Fibroblast of villous mesenchyme (primary cell): ENCODE data around the gene DAND5. TPM values are rescaled to one million over a fixed set of nuclear protein-coding genes. Genes with fewer than 3 reads are reported as not detected.

Experiments used
- DNase-seq: peaks from one replicate; pipeline ENCODE4 v3.0.0-alpha.2; 2010; ENCODE audit warnings: low read depth
- H3K4me3 ChIP-seq: 2 replicates; pipeline ENCODE4 v1.5.1; 2011; ENCODE audit warnings: low read depth, mild to moderate bottlenecking, low read length
- total RNA-seq: library from RNA; depleted of rRNA; stranded (reverse); fragments of >200 nt; gene quantifications from 2 replicates; pipeline ENCODE4 v1.2.3, GENCODE V29; 2012
- TF ChIP-seq, protein P1 (sequence below): IDR thresholded peaks from 2 replicates; pipeline ENCODE4 v1.5.1; 2012; ENCODE audit warnings: low read depth, mild to moderate bottlenecking, low read length; ENCODE audit not compliant: insufficient read depth

DAND5 gene
- total RNA-seq, 1 donor, result not detected

DNA sequence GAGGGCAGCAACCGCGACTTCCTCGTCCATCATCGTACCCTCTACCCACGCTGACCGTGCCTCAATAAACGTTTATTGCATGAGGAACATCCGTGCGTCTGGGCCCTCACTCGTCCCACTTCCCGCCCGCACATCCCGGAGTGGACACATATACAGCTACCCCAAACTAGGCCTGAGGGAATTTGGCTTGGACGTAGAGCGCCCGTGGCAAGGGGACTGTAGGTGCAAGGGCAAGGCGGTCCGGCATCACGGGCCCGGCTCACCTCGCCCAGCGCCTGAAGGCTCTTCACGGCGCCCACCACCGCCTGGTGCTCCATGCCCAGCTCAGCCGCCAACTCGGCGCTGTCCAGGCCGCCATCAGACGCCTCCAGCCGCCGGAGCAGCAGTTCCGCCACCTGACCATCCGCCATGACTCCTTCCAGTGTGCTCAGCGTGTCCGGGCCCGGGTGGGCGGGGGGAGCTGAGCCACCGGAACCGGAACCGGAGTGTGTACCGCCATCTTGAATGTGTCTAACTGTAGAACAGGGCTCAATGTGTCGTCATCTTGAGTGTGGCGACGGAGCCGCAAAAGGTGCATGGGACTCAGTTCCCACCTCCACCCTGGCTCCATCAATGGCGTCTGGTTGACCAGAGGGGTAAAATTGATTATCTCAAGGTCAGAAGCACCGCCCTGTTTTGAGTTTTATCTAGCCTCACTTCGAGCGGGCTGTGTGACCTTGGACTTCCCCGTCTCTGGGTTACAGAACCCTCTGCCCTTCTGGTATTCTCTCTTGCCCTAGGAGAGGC, 35.9 kb upstream of the DAND5 start, which contains the start of gene FARSA:
FARSA (minus strand) TSS at position 425 of the 786 bp plus-strand sequence; CDS start at position 410, 15 bp downstream.
- peak; percentile 92 for DNase-seq
- H3K4me3 ChIP-seq, result peak within 1 kb of the TSS; percentile 98
- TF ChIP-seq, protein P1, sequence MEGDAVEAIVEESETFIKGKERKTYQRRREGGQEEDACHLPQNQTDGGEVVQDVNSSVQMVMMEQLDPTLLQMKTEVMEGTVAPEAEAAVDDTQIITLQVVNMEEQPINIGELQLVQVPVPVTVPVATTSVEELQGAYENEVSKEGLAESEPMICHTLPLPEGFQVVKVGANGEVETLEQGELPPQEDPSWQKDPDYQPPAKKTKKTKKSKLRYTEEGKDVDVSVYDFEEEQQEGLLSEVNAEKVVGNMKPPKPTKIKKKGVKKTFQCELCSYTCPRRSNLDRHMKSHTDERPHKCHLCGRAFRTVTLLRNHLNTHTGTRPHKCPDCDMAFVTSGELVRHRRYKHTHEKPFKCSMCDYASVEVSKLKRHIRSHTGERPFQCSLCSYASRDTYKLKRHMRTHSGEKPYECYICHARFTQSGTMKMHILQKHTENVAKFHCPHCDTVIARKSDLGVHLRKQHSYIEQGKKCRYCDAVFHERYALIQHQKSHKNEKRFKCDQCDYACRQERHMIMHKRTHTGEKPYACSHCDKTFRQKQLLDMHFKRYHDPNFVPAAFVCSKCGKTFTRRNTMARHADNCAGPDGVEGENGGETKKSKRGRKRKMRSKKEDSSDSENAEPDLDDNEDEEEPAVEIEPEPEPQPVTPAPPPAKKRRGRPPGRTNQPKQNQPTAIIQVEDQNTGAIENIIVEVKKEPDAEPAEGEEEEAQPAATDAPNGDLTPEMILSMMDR, result no peak

DNA sequence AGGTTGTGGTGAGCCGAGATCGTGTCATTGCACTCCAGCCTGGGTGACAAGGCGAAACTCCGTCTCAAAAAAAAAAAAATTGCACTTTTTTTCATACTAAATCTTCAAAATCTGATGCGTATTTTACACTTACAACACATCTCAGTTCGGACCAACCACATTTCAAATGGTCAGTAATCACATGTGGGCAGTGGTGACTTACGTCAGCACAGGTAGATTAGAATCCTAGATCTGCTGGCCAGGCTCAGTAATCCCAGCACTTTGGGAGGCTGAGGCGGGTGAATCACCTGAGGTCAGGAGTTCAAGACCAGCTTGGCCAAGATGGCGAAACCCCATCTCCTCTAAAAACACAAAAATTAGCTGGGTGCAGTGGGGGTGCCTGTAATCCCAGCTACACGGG, 34.3 kb upstream of the DAND5 start:
- no peak overlapping the region for H3K4me3 ChIP-seq
- TF ChIP-seq, protein P1, result no peak
- no peak for DNase-seq

DNA sequence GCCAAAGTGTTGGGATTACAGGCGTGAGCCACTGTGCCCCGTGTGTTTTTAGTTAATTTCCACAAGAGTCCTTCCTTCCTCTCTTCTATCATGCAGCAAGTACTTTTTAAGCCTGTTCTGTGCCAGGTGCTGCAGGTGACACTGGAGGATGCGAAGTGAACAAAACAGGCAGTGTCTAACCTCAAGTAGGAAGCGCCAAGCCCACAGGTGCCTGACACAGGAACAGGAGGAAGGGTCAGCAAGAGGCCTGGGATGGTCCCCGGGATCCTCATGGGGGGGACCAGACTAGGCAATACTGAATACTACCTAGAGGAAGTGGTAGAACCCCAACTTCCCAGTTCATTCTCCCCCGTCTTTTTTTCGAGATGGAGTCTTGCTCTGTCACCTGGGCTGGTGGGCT, 32.8 kb upstream of the DAND5 start:
- no peak overlapping the region for H3K4me3 ChIP-seq
- no peak for DNase-seq
- TF ChIP-seq, protein P1, result no peak

DNA sequence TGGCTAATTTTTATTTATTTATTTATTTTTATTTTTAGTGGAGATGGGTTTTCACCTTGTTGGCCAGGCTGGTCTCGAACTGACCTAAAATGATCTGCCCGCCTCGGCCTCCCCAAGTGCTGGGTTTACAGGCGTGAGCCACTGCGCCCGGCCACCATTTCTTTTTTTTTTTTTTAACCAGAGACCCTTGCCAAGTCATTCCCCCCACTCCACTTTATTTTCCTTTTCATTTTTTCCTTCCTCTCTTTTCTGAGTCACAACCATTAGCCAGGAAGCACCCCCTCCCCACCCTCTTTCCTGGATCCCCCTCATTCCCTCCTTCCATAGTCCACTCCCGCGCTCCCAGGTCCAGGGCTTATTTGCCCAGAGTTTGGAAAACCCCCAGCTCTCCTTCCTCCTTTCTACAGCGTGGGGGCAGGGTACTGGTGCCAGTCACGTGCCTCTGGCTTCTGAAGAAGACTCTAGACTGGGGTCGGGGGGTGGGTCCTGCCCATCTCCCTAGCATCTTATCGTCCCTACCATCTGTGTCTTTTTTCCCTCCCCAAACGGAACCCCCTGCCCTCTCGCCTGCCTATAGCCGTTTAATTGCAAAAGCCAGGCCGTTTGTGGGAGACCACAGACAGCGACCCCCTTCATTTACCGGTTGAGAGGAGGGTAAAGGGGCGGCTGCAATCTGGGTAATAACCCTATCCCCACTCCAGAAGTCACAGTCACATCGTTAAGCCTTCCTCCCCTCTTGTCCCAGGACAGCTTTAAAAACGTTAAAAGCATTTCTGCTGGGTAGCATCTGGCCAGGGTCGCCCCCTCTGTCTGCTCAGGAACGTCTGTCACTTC, 32.1 kb upstream of the DAND5 start:
- TF ChIP-seq, protein P1, result no peak
- DNase-seq, result no peak
- H3K4me3 ChIP-seq, result peak overlapping the region; percentile 69

DNA sequence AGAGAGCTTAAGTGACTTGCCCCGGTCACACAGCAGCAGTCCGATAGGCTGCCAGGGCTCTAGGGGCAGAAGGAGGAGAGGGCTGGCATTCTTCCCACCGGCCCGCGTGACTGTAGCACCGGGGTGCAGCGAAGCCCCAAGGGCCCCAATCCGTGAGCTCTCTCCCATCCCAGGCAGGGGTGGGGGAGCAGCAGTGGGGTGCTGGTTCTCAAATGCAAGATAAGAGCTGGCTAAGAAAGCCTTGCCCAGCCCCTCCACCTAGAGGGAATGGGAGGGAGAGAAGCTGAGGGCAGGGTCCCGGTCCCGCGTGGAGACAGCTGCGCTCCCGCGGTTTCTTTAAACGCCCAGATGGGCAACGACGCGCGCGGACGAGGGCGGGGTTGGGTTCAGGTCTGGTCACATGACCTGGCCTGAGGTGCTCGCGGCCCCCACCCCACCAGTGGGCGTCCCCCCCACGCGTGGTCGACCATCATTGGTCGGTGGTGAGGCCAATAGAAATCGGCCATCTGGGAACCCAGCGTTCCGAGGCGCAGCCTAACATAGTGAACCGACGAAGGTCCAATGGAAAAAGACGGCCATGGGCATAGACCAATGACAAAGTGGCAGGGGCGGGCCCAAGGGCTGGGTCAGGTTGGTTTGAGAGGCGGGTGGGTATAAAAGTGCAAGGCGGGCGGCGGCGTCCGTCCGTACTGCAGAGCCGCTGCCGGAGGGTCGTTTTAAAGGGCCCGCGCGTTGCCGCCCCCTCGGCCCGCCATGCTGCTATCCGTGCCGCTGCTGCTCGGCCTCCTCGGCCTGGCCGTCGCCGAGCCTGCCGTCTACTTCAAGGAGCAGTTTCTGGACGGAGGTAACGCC, 31.2 kb upstream of the DAND5 start, which contains the start of gene CALR:
CALR (plus strand) TSS at position 683 of the 852 bp plus-strand sequence; CDS start at position 754, 71 bp downstream.
- H3K4me3 ChIP-seq, result peak within 1 kb of the TSS; percentile 92
- TF ChIP-seq, protein P1, result no peak
- DNase-seq, result peak; percentile 100

DNA sequence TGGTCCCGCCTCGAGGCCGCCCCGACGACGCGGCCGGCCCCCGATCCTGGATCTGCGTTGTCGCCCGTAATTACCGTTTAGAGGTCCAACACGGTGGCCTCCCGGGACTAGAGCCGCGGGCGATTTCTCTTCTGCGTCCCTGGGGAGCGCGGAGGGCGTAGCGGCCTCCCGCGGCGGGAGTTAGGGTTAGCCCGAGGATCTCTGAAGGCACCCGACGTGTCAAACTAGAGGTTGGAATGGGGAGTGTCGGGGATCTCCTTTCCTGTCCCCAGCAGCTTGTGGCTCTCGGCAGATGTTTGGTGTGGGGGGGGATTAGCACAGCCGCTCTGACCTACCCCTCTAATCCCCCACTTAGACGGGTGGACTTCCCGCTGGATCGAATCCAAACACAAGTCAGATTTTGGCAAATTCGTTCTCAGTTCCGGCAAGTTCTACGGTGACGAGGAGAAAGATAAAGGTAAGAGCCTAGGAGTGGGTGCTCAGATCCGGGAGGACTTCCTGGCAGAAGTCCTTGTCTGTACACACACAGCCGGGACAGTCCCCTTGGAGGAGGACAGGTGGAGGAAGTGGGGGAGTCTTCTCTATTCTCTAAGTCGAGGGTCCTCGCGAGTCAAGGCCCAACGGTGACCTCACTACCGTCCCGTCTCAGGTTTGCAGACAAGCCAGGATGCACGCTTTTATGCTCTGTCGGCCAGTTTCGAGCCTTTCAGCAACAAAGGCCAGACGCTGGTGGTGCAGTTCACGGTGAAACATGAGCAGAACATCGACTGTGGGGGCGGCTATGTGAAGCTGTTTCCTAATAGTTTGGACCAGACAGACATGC, 30.4 kb upstream of the DAND5 start:
- TF ChIP-seq, protein P1, result peak; percentile 20
- H3K4me3 ChIP-seq, result peak overlapping the region; percentile 92
- DNase-seq, result peak; percentile 60
